GM12878 (cell line): ENCODE measurements around the gene CRB1.

Source experiments
- ESRRA ChIP-seq: IDR thresholded peaks from 2 replicates; pipeline ENCODE4 v1.6.1; 2012; ENCODE audit warnings: mild to moderate bottlenecking, low read length, improper control_type of control experiment
- FOS ChIP-seq: IDR thresholded peaks from 3 replicates; pipeline ENCODE4 v1.6.1; 2011; ENCODE audit warnings: borderline replicate concordance; ENCODE audit not compliant: insufficient read length; ENCODE audit errors: extremely low read depth
- IRF4 ChIP-seq: IDR thresholded peaks from 2 replicates; pipeline ENCODE4 v1.6.1; 2011; ENCODE audit warnings: low read depth, low read length
- NR2C1 ChIP-seq: fragments of 450-650 bp; IDR thresholded peaks from 2 replicates; pipeline ENCODE4 v1.6.1; 2017; ENCODE audit warnings: antibody characterized with exemption, mild to moderate bottlenecking, moderate library complexity
- POLR2A ChIP-seq: IDR thresholded peaks from 2 replicates; pipeline ENCODE4 v1.6.1; 2011; ENCODE audit warnings: low read depth, mild to moderate bottlenecking, low read length
- POLR2AphosphoS5 ChIP-seq: IDR thresholded peaks from 2 replicates; pipeline ENCODE4 v1.6.1; 2011; ENCODE audit warnings: mild to moderate bottlenecking, low read length, inconsistent platforms
- RCOR1 ChIP-seq: conservative IDR thresholded peaks from 2 replicates; pipeline ENCODE4 v1.6.1; 2012; ENCODE audit warnings: low read depth, low read length, improper control_type of control experiment
- SMARCA5 ChIP-seq: fragments of 450-650 bp; IDR thresholded peaks from 2 replicates; pipeline ENCODE4 v1.6.1; 2017; ENCODE audit warnings: mild to moderate bottlenecking
- SUZ12 ChIP-seq: fragments of 200-600 bp; sonication (generic); IDR thresholded peaks from one replicate; pipeline ENCODE4 v1.6.1; 2018; ENCODE audit warnings: antibody characterized with exemption, mild to moderate bottlenecking; ENCODE audit not compliant: unreplicated experiment
- TF ChIP-seq, protein P1 (sequence below): IDR thresholded peaks from 2 replicates; pipeline ENCODE4 v1.6.1; 2012; ENCODE audit warnings: low read depth, low read length, improper control_type of control experiment
- TF ChIP-seq, protein P2 (sequence below), 3 experiments: IDR thresholded peaks in 2 of 3; conservative IDR thresholded peaks in 1 of 3; 2 replicates each; pipeline ENCODE4 v1.5.1; 2011; ENCODE audit warnings: low read depth in 3 of 3, low read length in 3 of 3, mild to moderate bottlenecking in 3 of 3, control low read depth in 2 of 3, moderate library complexity in 2 of 3, inconsistent platforms in 1 of 3, mixed read lengths in 1 of 3; ENCODE audit not compliant: control insufficient read depth in 2 of 3, insufficient read depth in 1 of 3; ENCODE audit errors: extremely low read depth in 1 of 3
- TF ChIP-seq, protein P3 (sequence below): IDR thresholded peaks from 2 replicates; pipeline ENCODE4 v1.6.1; 2011; ENCODE audit warnings: mild to moderate bottlenecking, low read depth, low read length, moderate library complexity; ENCODE audit not compliant: insufficient replicate concordance
- TF ChIP-seq, protein P4 (sequence below): fragments of 450-650 bp; IDR thresholded peaks from 2 replicates; pipeline ENCODE4 v1.6.1; 2017; ENCODE audit warnings: mild to moderate bottlenecking, moderate library complexity

DNA sequence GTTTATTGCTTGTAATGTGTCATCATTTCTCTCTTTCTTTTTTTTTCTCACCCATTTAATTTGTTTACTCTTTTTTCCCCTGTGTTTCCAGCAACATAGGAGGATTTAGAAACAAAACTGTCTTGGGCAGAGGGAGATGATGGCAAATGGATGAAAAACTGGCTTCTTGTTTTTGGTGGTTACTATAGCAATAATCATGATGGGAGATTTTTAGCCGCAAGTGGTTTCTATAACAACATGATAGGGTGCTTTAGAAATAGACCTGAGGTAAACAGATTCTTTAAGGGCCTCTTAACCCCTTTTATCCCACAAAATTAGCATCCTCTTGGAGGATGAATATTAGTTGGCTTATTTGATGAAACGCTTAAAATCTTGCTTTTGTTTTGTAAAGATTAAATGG, 51.6 kb downstream of the CRB1 start:
- TF ChIP-seq, protein P1, sequence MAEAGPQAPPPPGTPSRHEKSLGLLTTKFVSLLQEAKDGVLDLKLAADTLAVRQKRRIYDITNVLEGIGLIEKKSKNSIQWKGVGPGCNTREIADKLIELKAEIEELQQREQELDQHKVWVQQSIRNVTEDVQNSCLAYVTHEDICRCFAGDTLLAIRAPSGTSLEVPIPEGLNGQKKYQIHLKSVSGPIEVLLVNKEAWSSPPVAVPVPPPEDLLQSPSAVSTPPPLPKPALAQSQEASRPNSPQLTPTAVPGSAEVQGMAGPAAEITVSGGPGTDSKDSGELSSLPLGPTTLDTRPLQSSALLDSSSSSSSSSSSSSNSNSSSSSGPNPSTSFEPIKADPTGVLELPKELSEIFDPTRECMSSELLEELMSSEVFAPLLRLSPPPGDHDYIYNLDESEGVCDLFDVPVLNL, result no peak
- TF ChIP-seq, protein P2, sequence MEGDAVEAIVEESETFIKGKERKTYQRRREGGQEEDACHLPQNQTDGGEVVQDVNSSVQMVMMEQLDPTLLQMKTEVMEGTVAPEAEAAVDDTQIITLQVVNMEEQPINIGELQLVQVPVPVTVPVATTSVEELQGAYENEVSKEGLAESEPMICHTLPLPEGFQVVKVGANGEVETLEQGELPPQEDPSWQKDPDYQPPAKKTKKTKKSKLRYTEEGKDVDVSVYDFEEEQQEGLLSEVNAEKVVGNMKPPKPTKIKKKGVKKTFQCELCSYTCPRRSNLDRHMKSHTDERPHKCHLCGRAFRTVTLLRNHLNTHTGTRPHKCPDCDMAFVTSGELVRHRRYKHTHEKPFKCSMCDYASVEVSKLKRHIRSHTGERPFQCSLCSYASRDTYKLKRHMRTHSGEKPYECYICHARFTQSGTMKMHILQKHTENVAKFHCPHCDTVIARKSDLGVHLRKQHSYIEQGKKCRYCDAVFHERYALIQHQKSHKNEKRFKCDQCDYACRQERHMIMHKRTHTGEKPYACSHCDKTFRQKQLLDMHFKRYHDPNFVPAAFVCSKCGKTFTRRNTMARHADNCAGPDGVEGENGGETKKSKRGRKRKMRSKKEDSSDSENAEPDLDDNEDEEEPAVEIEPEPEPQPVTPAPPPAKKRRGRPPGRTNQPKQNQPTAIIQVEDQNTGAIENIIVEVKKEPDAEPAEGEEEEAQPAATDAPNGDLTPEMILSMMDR (IDR thresholded peaks at IDR 0.05 in 2 of 3, conservative IDR thresholded peaks at IDR 0.05 in 1 of 3; ENCODE audit: control insufficient read depth in 2 of 3, extremely low read depth in 1 of 3, insufficient read depth in 1 of 3, low read depth in 3 of 3, low read length in 3 of 3), result no peak
- no peak for TF ChIP-seq SUZ12
- TF ChIP-seq, protein P3, sequence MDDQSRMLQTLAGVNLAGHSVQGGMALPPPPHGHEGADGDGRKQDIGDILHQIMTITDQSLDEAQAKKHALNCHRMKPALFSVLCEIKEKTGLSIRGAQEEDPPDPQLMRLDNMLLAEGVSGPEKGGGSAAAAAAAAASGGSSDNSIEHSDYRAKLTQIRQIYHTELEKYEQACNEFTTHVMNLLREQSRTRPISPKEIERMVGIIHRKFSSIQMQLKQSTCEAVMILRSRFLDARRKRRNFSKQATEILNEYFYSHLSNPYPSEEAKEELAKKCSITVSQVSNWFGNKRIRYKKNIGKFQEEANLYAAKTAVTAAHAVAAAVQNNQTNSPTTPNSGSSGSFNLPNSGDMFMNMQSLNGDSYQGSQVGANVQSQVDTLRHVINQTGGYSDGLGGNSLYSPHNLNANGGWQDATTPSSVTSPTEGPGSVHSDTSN, result no peak
- no peak for TF ChIP-seq NR2C1
- TF ChIP-seq FOS, result no peak
- no peak for TF ChIP-seq SMARCA5
- TF ChIP-seq IRF4, result no peak
- TF ChIP-seq POLR2AphosphoS5, result no peak
- no peak for TF ChIP-seq RCOR1
- no peak for TF ChIP-seq POLR2A
- no peak for TF ChIP-seq ESRRA
- TF ChIP-seq, protein P4, sequence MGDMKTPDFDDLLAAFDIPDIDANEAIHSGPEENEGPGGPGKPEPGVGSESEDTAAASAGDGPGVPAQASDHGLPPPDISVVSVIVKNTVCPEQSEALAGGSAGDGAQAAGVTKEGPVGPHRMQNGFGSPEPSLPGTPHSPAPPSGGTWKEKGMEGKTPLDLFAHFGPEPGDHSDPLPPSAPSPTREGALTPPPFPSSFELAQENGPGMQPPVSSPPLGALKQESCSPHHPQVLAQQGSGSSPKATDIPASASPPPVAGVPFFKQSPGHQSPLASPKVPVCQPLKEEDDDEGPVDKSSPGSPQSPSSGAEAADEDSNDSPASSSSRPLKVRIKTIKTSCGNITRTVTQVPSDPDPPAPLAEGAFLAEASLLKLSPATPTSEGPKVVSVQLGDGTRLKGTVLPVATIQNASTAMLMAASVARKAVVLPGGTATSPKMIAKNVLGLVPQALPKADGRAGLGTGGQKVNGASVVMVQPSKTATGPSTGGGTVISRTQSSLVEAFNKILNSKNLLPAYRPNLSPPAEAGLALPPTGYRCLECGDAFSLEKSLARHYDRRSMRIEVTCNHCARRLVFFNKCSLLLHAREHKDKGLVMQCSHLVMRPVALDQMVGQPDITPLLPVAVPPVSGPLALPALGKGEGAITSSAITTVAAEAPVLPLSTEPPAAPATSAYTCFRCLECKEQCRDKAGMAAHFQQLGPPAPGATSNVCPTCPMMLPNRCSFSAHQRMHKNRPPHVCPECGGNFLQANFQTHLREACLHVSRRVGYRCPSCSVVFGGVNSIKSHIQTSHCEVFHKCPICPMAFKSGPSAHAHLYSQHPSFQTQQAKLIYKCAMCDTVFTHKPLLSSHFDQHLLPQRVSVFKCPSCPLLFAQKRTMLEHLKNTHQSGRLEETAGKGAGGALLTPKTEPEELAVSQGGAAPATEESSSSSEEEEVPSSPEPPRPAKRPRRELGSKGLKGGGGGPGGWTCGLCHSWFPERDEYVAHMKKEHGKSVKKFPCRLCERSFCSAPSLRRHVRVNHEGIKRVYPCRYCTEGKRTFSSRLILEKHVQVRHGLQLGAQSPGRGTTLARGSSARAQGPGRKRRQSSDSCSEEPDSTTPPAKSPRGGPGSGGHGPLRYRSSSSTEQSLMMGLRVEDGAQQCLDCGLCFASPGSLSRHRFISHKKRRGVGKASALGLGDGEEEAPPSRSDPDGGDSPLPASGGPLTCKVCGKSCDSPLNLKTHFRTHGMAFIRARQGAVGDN, result no peak
